H1 (cell line): ENCODE data around the gene TEKT5. TPM values are rescaled to one million over a fixed set of nuclear protein-coding genes. Genes with fewer than 3 reads are reported as not detected.

Source experiments
- CTCF ChIA-PET: fragments of 300-600 bp; sonication (Branson Sonifier 250); formaldehyde crosslinking; loops from one replicate; lab custom pipeline; 2021; ENCODE audit not compliant: partially characterized antibody; lab: Charles Lee
- POLR2A ChIA-PET: fragments of 300-600 bp; sonication (Branson Sonifier 250); formaldehyde crosslinking; loops from one replicate; lab custom pipeline; 2021; ENCODE audit warnings: inconsistent platforms; ENCODE audit not compliant: partially characterized antibody; lab: Charles Lee
- DNase-seq, 2 experiments: peaks; one replicate each; pipeline versions ENCODE4 v3.0.0 to v3.0.0-alpha.2; 2010 to 2022; ENCODE audit warnings: low spot score in 2 of 2, low read depth in 1 of 2, mixed read lengths in 1 of 2
- FAIRE-seq: peaks from 2 replicates; lab custom pipeline; 2011; peaks lifted over from hg19 to GRCh38; lab: Jason Lieb, UNC
- H2AFZ ChIP-seq: 2 replicates; pipeline ENCODE4 v1.8.1; 2012; ENCODE audit warnings: low read length, inconsistent platforms
- H2AK5ac ChIP-seq: 2 replicates; pipeline ENCODE4 v1.6.1; 2013; ENCODE audit warnings: low read depth, low read length
- H2BK120ac ChIP-seq: replicated peaks from 2 replicates; pipeline ENCODE3; 2013; ENCODE audit warnings: low read depth, low read length, inconsistent platforms
- H2BK12ac ChIP-seq: 2 replicates; pipeline ENCODE4 v1.6.1; 2013; ENCODE audit warnings: low read depth, low read length
- H2BK15ac ChIP-seq: 2 replicates; pipeline ENCODE4 v1.6.1; 2013; ENCODE audit warnings: low read length
- H2BK20ac ChIP-seq: 2 replicates; pipeline ENCODE4 v1.6.1; 2013; ENCODE audit warnings: low read length
- H2BK5ac ChIP-seq: 2 replicates; pipeline ENCODE4 v1.6.1; 2013; ENCODE audit warnings: low read depth, low read length
- H3K14ac ChIP-seq: 2 replicates; pipeline ENCODE4 v1.6.1; 2013; ENCODE audit warnings: inconsistent platforms; ENCODE audit not compliant: insufficient read length
- H3K18ac ChIP-seq: 2 replicates; pipeline ENCODE4 v1.6.1; 2013; ENCODE audit warnings: low read length; ENCODE audit errors: extremely low read depth
- H3K23ac ChIP-seq: 2 replicates; pipeline ENCODE4 v1.6.1; 2013; ENCODE audit warnings: inconsistent platforms; ENCODE audit not compliant: insufficient read length
- H3K23me2 ChIP-seq: 2 replicates; pipeline ENCODE4 v1.6.1; 2013; ENCODE audit warnings: low read depth, low read length
- H3K27ac ChIP-seq: 2 replicates; pipeline ENCODE4 v1.6.1; 2011; ENCODE audit warnings: low read depth, low read length, inconsistent platforms
- H3K27me3 ChIP-seq, 4 experiments: replicated peaks in 1 of 4; 1 replicate in 1 of 4; 2 replicates in 3 of 4; pipeline versions ENCODE4 v1.6.1 to v1.8.1; 2011 to 2013; ENCODE audit warnings: low read length in 3 of 4, mild to moderate bottlenecking in 3 of 4, inconsistent platforms in 2 of 4, mixed read lengths in 2 of 4, moderate library complexity in 1 of 4; ENCODE audit not compliant: control insufficient read depth in 3 of 4, insufficient read depth in 3 of 4; ENCODE audit errors: extremely low read depth in 1 of 4
- H3K36me3 ChIP-seq, 4 experiments: 2 replicates each; pipeline versions ENCODE4 v1.6.1 to v1.8.1; 2011 to 2013; ENCODE audit warnings: mild to moderate bottlenecking in 4 of 4, low read length in 3 of 4, moderate library complexity in 2 of 4, control low read depth in 1 of 4, inconsistent platforms in 1 of 4; ENCODE audit not compliant: insufficient read depth in 4 of 4, control insufficient read depth in 2 of 4
- H3K4ac ChIP-seq: replicated peaks from 2 replicates; pipeline ENCODE3; 2013; ENCODE audit warnings: low read length, low read depth, mixed read lengths, inconsistent platforms; ENCODE audit not compliant: insufficient read length
- H3K4me1 ChIP-seq, 4 experiments: replicated peaks in 1 of 4; 1 replicate in 1 of 4; 2 replicates in 3 of 4; pipeline versions ENCODE4 v1.6.1 to v1.8.1; 2011 to 2013; ENCODE audit warnings: low read length in 3 of 4, inconsistent platforms in 2 of 4, mixed read lengths in 1 of 4; ENCODE audit not compliant: insufficient read depth in 4 of 4, control insufficient read depth in 3 of 4
- H3K4me2 ChIP-seq, 2 experiments: 2 replicates each; pipeline versions ENCODE4 v1.6.1 to v1.8.1; 2011 to 2013; ENCODE audit warnings: low read depth in 2 of 2, low read length in 2 of 2, control low read depth in 1 of 2, inconsistent platforms in 1 of 2, mild to moderate bottlenecking in 1 of 2; ENCODE audit not compliant: insufficient read depth in 1 of 2
- H3K4me3 ChIP-seq, 4 experiments: fragments of 200-600, 300-600 bp in 1 of 4; sonication (generic), shearing (Covaris generic), sonication (Bioruptor Twin) in 1 of 4; 2 replicates each; pipeline versions ENCODE4 v1.5.1 to v1.8.1; 2011 to 2016; ENCODE audit warnings: low read length in 4 of 4, low read depth in 3 of 4, control low read depth in 2 of 4, inconsistent platforms in 2 of 4, mild to moderate bottlenecking in 2 of 4, mixed read lengths in 1 of 4, moderate library complexity in 1 of 4; ENCODE audit not compliant: insufficient read depth in 2 of 4; ENCODE audit errors: extremely low read depth in 1 of 4
- H3K56ac ChIP-seq: replicated peaks from 2 replicates; pipeline ENCODE3; 2013; ENCODE audit warnings: low read depth, mild to moderate bottlenecking, mixed read lengths, low read length, inconsistent platforms; ENCODE audit not compliant: insufficient read length
- H3K79me1 ChIP-seq: 2 replicates; pipeline ENCODE4 v1.6.1; 2013; ENCODE audit warnings: low read depth, low read length, control low read depth
- H3K79me2 ChIP-seq, 2 experiments: 2 replicates each; pipeline versions ENCODE4 v1.6.1 to v1.8.1; 2012 to 2013; ENCODE audit warnings: low read length in 2 of 2, mild to moderate bottlenecking in 2 of 2, inconsistent platforms in 1 of 2; ENCODE audit not compliant: insufficient read depth in 2 of 2, control insufficient read depth in 1 of 2
- H3K9ac ChIP-seq, 4 experiments: replicated peaks in 1 of 4; 1 replicate in 1 of 4; 2 replicates in 3 of 4; pipeline versions ENCODE4 v1.6.1 to v1.8.1; 2011 to 2013; ENCODE audit warnings: low read depth in 3 of 4, low read length in 3 of 4, control low read depth in 2 of 4, mild to moderate bottlenecking in 2 of 4, moderate library complexity in 2 of 4, inconsistent platforms in 1 of 4; ENCODE audit errors: extremely low read depth in 1 of 4
- H3K9me3 ChIP-seq, 2 experiments: 2 replicates each; pipeline versions ENCODE4 v1.6.1 to v1.8.1; 2012 to 2013; ENCODE audit warnings: mild to moderate bottlenecking in 2 of 2, moderate library complexity in 2 of 2, control low read depth in 1 of 2, inconsistent platforms in 1 of 2, low read depth in 1 of 2, low read length in 1 of 2, mixed read lengths in 1 of 2; ENCODE audit not compliant: insufficient read depth in 2 of 2
- H4K20me1 ChIP-seq, 2 experiments: replicated peaks in 1 of 2; 2 replicates each; pipeline versions ENCODE3 to v1.8.1; 2011 to 2013; ENCODE audit warnings: inconsistent platforms in 2 of 2, low read length in 2 of 2, mild to moderate bottlenecking in 1 of 2; ENCODE audit not compliant: insufficient read depth in 2 of 2, control insufficient read depth in 1 of 2
- H4K5ac ChIP-seq: 2 replicates; pipeline ENCODE4 v1.6.1; 2013; ENCODE audit warnings: low read length, low read depth, mixed read lengths, inconsistent platforms; ENCODE audit not compliant: insufficient read length
- H4K8ac ChIP-seq: 2 replicates; pipeline ENCODE4 v1.8.0; 2013; ENCODE audit warnings: mild to moderate bottlenecking, moderate library complexity, low read length, inconsistent platforms; ENCODE audit not compliant: insufficient read depth; ENCODE audit errors: extremely low read depth
- H4K91ac ChIP-seq: replicated peaks from 2 replicates; pipeline ENCODE3; 2013; ENCODE audit warnings: low read length, mixed read lengths, inconsistent platforms; ENCODE audit not compliant: insufficient read length
- HDAC6 ChIP-seq: IDR thresholded peaks from one replicate; pipeline ENCODE4 v1.7.1; 2012; ENCODE audit warnings: low read depth, mild to moderate bottlenecking, inconsistent platforms, low read length, moderate library complexity
- RAD21 ChIP-seq, 2 experiments: IDR thresholded peaks in 1 of 2; conservative IDR thresholded peaks in 1 of 2; 2 replicates each; pipeline ENCODE4 v1.6.1; 2011; ENCODE audit warnings: low read depth in 2 of 2, low read length in 2 of 2, improper control_type of control experiment in 1 of 2, inconsistent platforms in 1 of 2, mild to moderate bottlenecking in 1 of 2, moderate library complexity in 1 of 2
- TAF1 ChIP-seq: IDR thresholded peaks from 2 replicates; pipeline ENCODE4 v1.6.1; 2011; ENCODE audit warnings: mild to moderate bottlenecking, low read depth, low read length
- TAF7 ChIP-seq: optimal IDR thresholded peaks from 2 replicates; pipeline ENCODE3; 2011; ENCODE audit warnings: low read depth, mild to moderate bottlenecking, inconsistent platforms, low read length, moderate library complexity, borderline replicate concordance
- WGBS, 2 experiments: shearing (Covaris generic) in 1 of 2; methylation state at CpG; one replicate each; pipeline versions ENCODE4 v1.1.6 to v1.1.7; 2013 to 2015; ENCODE audit warnings: low lambda C conversion rate in 2 of 2, mixed read lengths in 2 of 2, inconsistent platforms in 1 of 2, low coverage in 1 of 2, missing lambda C conversion rate in 1 of 2; ENCODE audit not compliant: insufficient replicate concordance in 2 of 2, insufficient coverage in 1 of 2, insufficient read length in 1 of 2; ENCODE audit errors: extremely low coverage in 1 of 2, missing lambda C conversion rate in 1 of 2; 5-methylcytosine and 5-hydroxymethylcytosine counted together
- polyA plus RNA-seq, 7 experiments: library from polyadenylated mRNA; depleted of rRNA in 3 of 7; stranded (reverse) in 5 of 7; unstranded in 2 of 7; fragments of >200 nt in 5 of 7; fragments of 200-250 nt in 2 of 7; gene quantifications; 1 replicate in 5 of 7; 2 replicates in 1 of 7; 4 replicates in 1 of 7; pipeline versions ENCODE4 v1.2.1 to v1.2.3, GENCODE V29; 2011 to 2013; ENCODE audit warnings: missing spikeins in 2 of 7, mixed read lengths in 2 of 7
- total RNA-seq: library from RNA; stranded (reverse); fragmentation: NEBNext Ultra II Directional; extraction: Animal tissue kit (Norgen Biotek cat#: 25700); gene quantifications from 2 replicates; pipeline ENCODE4 v1.2.1, GENCODE V29; 2021

Gene TEKT5
- total and polyA plus RNA-seq, 2 of the 8 experiments (the other 6 are each of a cell fraction or from before 2014, with no cell fraction given) = 0.95 TPM; not detected in 1

DNA sequence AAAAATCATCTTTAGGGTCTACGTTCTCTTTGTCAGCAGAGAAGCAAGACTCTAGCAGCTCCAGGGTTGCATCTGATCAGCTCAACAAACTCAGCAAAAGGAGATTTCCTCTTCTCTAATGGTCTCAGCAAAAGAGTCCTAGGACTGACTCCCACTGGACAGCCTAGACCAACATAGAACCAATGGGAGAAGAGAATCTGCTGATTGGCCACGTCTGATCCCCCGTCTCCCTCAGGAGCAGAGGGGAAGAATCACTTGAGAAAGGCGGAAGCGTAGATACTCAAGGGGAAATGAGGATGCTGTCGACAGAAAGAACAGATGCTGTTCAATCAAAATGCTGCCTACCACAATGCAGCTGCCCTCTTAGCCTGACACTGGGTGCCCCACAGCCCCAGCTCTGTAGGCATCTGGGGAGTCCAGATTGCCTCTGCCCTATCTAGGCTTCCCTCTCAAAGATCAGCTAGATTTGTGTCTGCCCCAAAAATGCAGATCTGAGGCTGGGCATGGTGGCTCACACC, 82.8 kb downstream of the TEKT5 start:
- H3K9me3 ChIP-seq = no peaks in the 10 kb centered on the region
- 0 out of 2 replicates have a peak overlapping the region, but pooled peaks have one; percentile 49 for H2AFZ ChIP-seq
- no peaks in the 10 kb centered on the region for H4K20me1 ChIP-seq
- peaks cover 3 to 8% (median 6%) of the 10 kb centered on the region in 4 experiments for H3K4me1 ChIP-seq
- H3K14ac ChIP-seq = no peak overlapping the region
- WGBS, 2 experiments = 79% methylated on average over 6 of the region's 6 CpGs; no CpG with 5 or more reads in 1 of the 2 experiments
- no peak overlapping the region for H4K8ac ChIP-seq
- no peaks in the 10 kb centered on the region; a peak in 1 of 8 replicates for H3K36me3 ChIP-seq
- H4K5ac ChIP-seq = no peak overlapping the region
- no peak overlapping the region for H2BK12ac ChIP-seq
- peak overlapping the region; percentile 25 for H4K91ac ChIP-seq
- TF ChIP-seq TAF1 = no peak
- TF ChIP-seq HDAC6 = no peak
- no peak for TF ChIP-seq RAD21 (IDR thresholded peaks at IDR 0.05 in 1 of 2, conservative IDR thresholded peaks at IDR 0.05 in 1 of 2; ENCODE audit: low read depth in 2 of 2, low read length in 2 of 2)
- TF ChIP-seq TAF7 = no peak
- POLR2A ChIA-PET = no interaction called here
- H3K23ac ChIP-seq = no peak overlapping the region
- CTCF ChIA-PET = interaction anchor here (1.1 to 1.2 kb wide), 3 partner anchors 19 to 307 kb away, joined by 3 read pairs; partner anchors contain the start of gene EMP2
- DNase-seq = no peak
- H3K27ac ChIP-seq = no peak overlapping the region
- no peak overlapping the region for H2BK5ac ChIP-seq
- no peak overlapping the region for H3K18ac ChIP-seq
- H3K27me3 ChIP-seq = no peaks in the 10 kb centered on the region
- H3K4me3 ChIP-seq = no peak overlapping the region
- no peak overlapping the region for H2BK120ac ChIP-seq
- no peak for FAIRE-seq
- no peak overlapping the region for H2BK15ac ChIP-seq
- H3K56ac ChIP-seq = no peak overlapping the region
- no peak overlapping the region for H2AK5ac ChIP-seq
- no peak overlapping the region for H3K4ac ChIP-seq
- H3K23me2 ChIP-seq = no peaks in the 10 kb centered on the region; the same call in 1 of the 2 replicates
- H3K79me2 ChIP-seq = no peaks in the 10 kb centered on the region
- H3K79me1 ChIP-seq = no peaks in the 10 kb centered on the region
- H2BK20ac ChIP-seq = no peak overlapping the region
- no peak overlapping the region for H3K4me2 ChIP-seq
- H3K9ac ChIP-seq = no peak overlapping the region
